GM23338 (cell line): ENCODE data around the gene PDE6A. TPM values are rescaled to one million over a fixed set of nuclear protein-coding genes. Genes with fewer than 3 reads are reported as not detected.

Experiments used
- ATAC-seq: fragments of 200-7000 bp; cut with Tn5 transposase; 3 replicates; pipeline ENCODE4 v1.9.1; 2020
- DNase-seq: peaks from one replicate; pipeline ENCODE4 v3.0.0-alpha.2; 2015; ENCODE audit warnings: low spot score
- H2AFZ ChIP-seq: fragments of 200-600 bp; sonication (generic); 2 replicates; pipeline ENCODE4 v1.8.0; 2016; ENCODE audit warnings: antibody characterized with exemption, mild to moderate bottlenecking, moderate library complexity
- H3F3A ChIP-seq: fragments of 200-600 bp; sonication (generic); replicated peaks from 2 replicates; pipeline ENCODE4 v1.8.0; 2017; ENCODE audit warnings: antibody characterized with exemption, mixed run types, low read depth
- H3K27ac ChIP-seq: fragments of 200-600 bp; sonication (generic); 2 replicates; pipeline ENCODE4 v1.6.1; 2016; ENCODE audit warnings: low read depth
- H3K27me3 ChIP-seq: fragments of 200-600 bp; sonication (generic); 2 replicates; pipeline ENCODE4 v1.8.0; 2016; ENCODE audit warnings: mild to moderate bottlenecking, mixed run types, moderate library complexity; ENCODE audit not compliant: insufficient read depth
- H3K36me3 ChIP-seq: fragments of 200-600 bp; sonication (generic); 2 replicates; pipeline ENCODE4 v1.8.0; 2016; ENCODE audit warnings: mild to moderate bottlenecking; ENCODE audit not compliant: insufficient read depth
- H3K4me1 ChIP-seq: fragments of 200-600 bp; sonication (generic); 2 replicates; pipeline ENCODE4 v1.8.0; 2016; ENCODE audit warnings: mild to moderate bottlenecking, moderate library complexity; ENCODE audit not compliant: insufficient read depth
- H3K4me2 ChIP-seq: fragments of 200-600 bp; sonication (generic); 2 replicates; pipeline ENCODE4 v1.7.1; 2017; ENCODE audit warnings: mixed run types
- H3K4me3 ChIP-seq: fragments of 200-600 bp; sonication (generic); 2 replicates; pipeline ENCODE4 v1.6.1; 2016; ENCODE audit warnings: mixed run types
- H3K79me2 ChIP-seq: fragments of 200-600 bp; sonication (generic); replicated peaks from 2 replicates; pipeline ENCODE4 v1.8.0; 2017; ENCODE audit warnings: mild to moderate bottlenecking; ENCODE audit not compliant: insufficient read depth
- H3K9me2 ChIP-seq: fragments of 200-600 bp; sonication (generic); 2 replicates; pipeline ENCODE4 v1.8.0; 2017; ENCODE audit not compliant: insufficient read depth
- H4K20me1 ChIP-seq: fragments of 200-600 bp; sonication (generic); replicated peaks from 2 replicates; pipeline ENCODE4 v1.8.0; 2017; ENCODE audit warnings: mild to moderate bottlenecking; ENCODE audit not compliant: insufficient read depth
- H3K27ac Mint-ChIP-seq: 2 replicates; pipeline ENCODE4 v1.8.0; 2020; ENCODE audit warnings: inconsistent platforms, mild to moderate bottlenecking, moderate library complexity, mixed read lengths
- H3K27me3 Mint-ChIP-seq: 3 replicates; pipeline ENCODE4 v1.8.0; 2022; ENCODE audit warnings: low read depth, mild to moderate bottlenecking, moderate library complexity, mixed read lengths, inconsistent platforms; ENCODE audit not compliant: insufficient read depth, poor library complexity
- H3K36me3 Mint-ChIP-seq: 3 replicates; pipeline ENCODE4 v1.8.0; 2021; ENCODE audit warnings: low read depth, mild to moderate bottlenecking, inconsistent platforms, moderate library complexity, mixed read lengths
- H3K4me1 Mint-ChIP-seq: 3 replicates; pipeline ENCODE4 v1.8.0; 2020; ENCODE audit warnings: mild to moderate bottlenecking, inconsistent platforms, mixed read lengths
- H3K4me3 Mint-ChIP-seq: 3 replicates; pipeline ENCODE4 v1.8.0; 2021; ENCODE audit warnings: moderate library complexity, mild to moderate bottlenecking, inconsistent platforms, mixed read lengths
- H3K9me3 Mint-ChIP-seq: 3 replicates; pipeline ENCODE4 v1.8.0; 2020; ENCODE audit warnings: moderate library complexity, mild to moderate bottlenecking, inconsistent platforms, mixed read lengths
- CTCF ChIP-seq, 2 experiments: fragments of 200-600 bp in 1 of 2; sonication (generic) in 1 of 2; conservative IDR thresholded peaks; 2 replicates each; pipeline versions ENCODE4 v1.5.1 to v1.6.1; 2016 to 2017; ENCODE audit warnings: antibody characterized with exemption in 2 of 2, low read depth in 2 of 2, mild to moderate bottlenecking in 2 of 2, moderate library complexity in 1 of 2
- EZH2phosphoT487 ChIP-seq: fragments of 200-600 bp; sonication (generic); IDR thresholded peaks from one replicate; pipeline ENCODE4 v1.8.1; 2018; ENCODE audit warnings: antibody characterized with exemption; ENCODE audit not compliant: unreplicated experiment
- JUNB ChIP-seq: IDR thresholded peaks from one replicate; pipeline ENCODE4 v1.6.1; 2016; ENCODE audit warnings: antibody characterized with exemption; ENCODE audit not compliant: unreplicated experiment
- NANOG ChIP-seq: IDR thresholded peaks from 2 replicates; pipeline ENCODE4 v1.6.1; 2016; ENCODE audit warnings: antibody characterized with exemption, borderline replicate concordance
- REST ChIP-seq: IDR thresholded peaks from one replicate; pipeline ENCODE4 v1.6.1; 2018; ENCODE audit warnings: antibody characterized with exemption; ENCODE audit not compliant: unreplicated experiment
- STAT1 ChIP-seq: IDR thresholded peaks from one replicate; pipeline ENCODE4 v1.6.1; 2016; ENCODE audit warnings: antibody characterized with exemption; ENCODE audit not compliant: unreplicated experiment
- ZNF114 ChIP-seq: fragments of 250-450 bp; sonication (Bioruptor Pico); IDR thresholded peaks from 2 replicates; pipeline ENCODE4 v1.5.0; 2020; ENCODE audit warnings: mild to moderate bottlenecking, moderate library complexity
- ZNF331 ChIP-seq: fragments of 250-450 bp; sonication (Bioruptor Pico); IDR thresholded peaks from 2 replicates; pipeline ENCODE4 v1.5.0; 2020; ENCODE audit warnings: low read depth, mild to moderate bottlenecking, moderate library complexity
- ZNF462 ChIP-seq: fragments of 250-450 bp; sonication (Bioruptor Pico); IDR thresholded peaks from 2 replicates; pipeline ENCODE4 v1.5.0; 2020; ENCODE audit warnings: mild to moderate bottlenecking, moderate library complexity
- polyA plus RNA-seq: library from polyadenylated mRNA; unstranded; fragments of >200 nt; fragmentation: Nextera tagmentation; extraction: Ambion mirVana; gene quantifications from 2 replicates; pipeline ENCODE4 v1.2.1, GENCODE V29; 2016
- total RNA-seq: library from RNA; depleted of rRNA; stranded (reverse); fragments of >200 nt; shearing (Covaris generic); gene quantifications from 2 replicates; pipeline ENCODE4 v1.2.3, GENCODE V29; 2014

The PDE6A gene
- total and polyA plus RNA-seq, 2 experiments from 2014 or later = 0.08 TPM; not detected in 1

- Mint-ChIP-seq H3K27ac (peak overlapping the region; percentile 15; the same call in 1 of the 2 replicates), H3K36me3 (no peaks in the 10 kb centered on the region)
- no peak overlapping the region for H3K4me2 ChIP-seq
These were observed 29.0 kb downstream of the PDE6A start for GRCh38 chr5:149915392-149916260.

More at GRCh38 chr5:149915392-149916260, 29.0 kb downstream of the PDE6A start:
- peak overlapping the region; percentile 65; the same call in 1 of the 2 replicates for H2AFZ ChIP-seq
- no peaks in the 10 kb centered on the region for H3K27me3 ChIP-seq
- H3K36me3 ChIP-seq = no peaks in the 10 kb centered on the region
- H4K20me1 ChIP-seq = no peaks in the 10 kb centered on the region
- ATAC-seq (no peak; the same call in 2 of the 3 replicates), DNase-seq (peak; percentile 27)
- Mint-ChIP-seq H3K9me3 (no peaks in the 10 kb centered on the region), H3K4me3 (no peak overlapping the region), H3K4me1 (peaks cover 5% of the 10 kb centered on the region), H3K27me3 (peaks cover 3% of the 10 kb centered on the region)
- no peak for TF ChIP-seq EZH2phosphoT487
- TF ChIP-seq NANOG = no peak
- no peak for TF ChIP-seq ZNF114 (CRISPR knock-in tag)
- TF ChIP-seq STAT1 = no peak
- TF ChIP-seq ZNF331 (CRISPR knock-in tag) = no peak
- no peak for TF ChIP-seq CTCF (conservative IDR thresholded peaks at IDR 0.05; ENCODE audit: low read depth in 2 of 2)
- TF ChIP-seq ZNF462 (CRISPR knock-in tag) = no peak
- no peak for TF ChIP-seq REST
- no peak for TF ChIP-seq JUNB
- H3K4me1 ChIP-seq = no peaks in the 10 kb centered on the region; the same call in 1 of the 2 replicates
- no peak overlapping the region for H3K4me3 ChIP-seq
- H3K27ac ChIP-seq = no peak overlapping the region
- H3F3A ChIP-seq = no peaks in the 10 kb centered on the region
- H3K79me2 ChIP-seq = no peaks in the 10 kb centered on the region
- no peaks in the 10 kb centered on the region for H3K9me2 ChIP-seq
